A549 (cell line): ENCODE results near the gene NAA38.
"Not testable (repeated sequence)": the region's sequence is repeated elsewhere in the genome, so short reads cannot be mapped to it uniquely, and the experiment has no call there.

Experiments used
- BHLHE40 ChIP-seq: IDR thresholded peaks from 2 replicates; pipeline ENCODE4 v1.6.1; 2012; ENCODE audit warnings: low read depth, low read length, inconsistent platforms
- KDM1A ChIP-seq: fragments of 200-600 bp; sonication (generic); IDR thresholded peaks from 2 replicates; pipeline ENCODE4 v1.6.1; 2016; ENCODE audit warnings: low read depth, mild to moderate bottlenecking
- POLR2A ChIP-seq: IDR thresholded peaks from 2 replicates; pipeline ENCODE4 v1.6.1; 2012; ENCODE audit warnings: mild to moderate bottlenecking, low read length
- POLR2AphosphoS2 ChIP-seq: conservative IDR thresholded peaks from 2 replicates; pipeline ENCODE4 v1.6.1; 2012; ENCODE audit warnings: low read length, improper control_type of control experiment, inconsistent platforms
- TF ChIP-seq, protein P1 (sequence below): fragments of >200 bp; sonication (Bioruptor Twin); formaldehyde crosslinking; IDR thresholded peaks from 3 replicates; pipeline ENCODE4 v1.5.1; 2016
- TF ChIP-seq, protein P2 (sequence below): fragments of 200-600 bp; sonication (generic); IDR thresholded peaks from 2 replicates; pipeline ENCODE4 v1.6.1; 2016; ENCODE audit warnings: antibody characterized with exemption, mild to moderate bottlenecking, moderate library complexity

DNA sequence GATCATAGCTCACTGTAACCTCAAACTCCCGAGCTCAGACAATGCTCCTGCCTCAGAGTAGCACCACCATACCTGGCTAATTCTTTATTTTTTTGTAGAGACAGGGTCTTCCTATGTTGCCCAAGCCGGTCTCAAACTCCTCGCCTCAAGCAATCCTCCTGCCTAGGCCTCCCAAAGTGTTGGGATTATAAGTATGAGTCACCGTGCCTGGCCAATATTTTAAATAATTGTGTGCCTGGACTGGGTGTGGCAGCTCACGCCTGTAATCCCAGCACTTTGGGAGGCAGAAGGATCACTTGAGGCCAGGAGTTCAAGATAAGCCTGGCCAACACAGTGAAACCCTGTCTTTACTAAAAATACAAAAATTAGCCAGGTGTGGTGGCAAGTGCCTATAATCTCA, 7.0 kb upstream of the NAA38 start:
- not testable (repeated sequence) for TF ChIP-seq POLR2A, KDM1A, BHLHE40, POLR2AphosphoS2
- TF ChIP-seq, protein P1, sequence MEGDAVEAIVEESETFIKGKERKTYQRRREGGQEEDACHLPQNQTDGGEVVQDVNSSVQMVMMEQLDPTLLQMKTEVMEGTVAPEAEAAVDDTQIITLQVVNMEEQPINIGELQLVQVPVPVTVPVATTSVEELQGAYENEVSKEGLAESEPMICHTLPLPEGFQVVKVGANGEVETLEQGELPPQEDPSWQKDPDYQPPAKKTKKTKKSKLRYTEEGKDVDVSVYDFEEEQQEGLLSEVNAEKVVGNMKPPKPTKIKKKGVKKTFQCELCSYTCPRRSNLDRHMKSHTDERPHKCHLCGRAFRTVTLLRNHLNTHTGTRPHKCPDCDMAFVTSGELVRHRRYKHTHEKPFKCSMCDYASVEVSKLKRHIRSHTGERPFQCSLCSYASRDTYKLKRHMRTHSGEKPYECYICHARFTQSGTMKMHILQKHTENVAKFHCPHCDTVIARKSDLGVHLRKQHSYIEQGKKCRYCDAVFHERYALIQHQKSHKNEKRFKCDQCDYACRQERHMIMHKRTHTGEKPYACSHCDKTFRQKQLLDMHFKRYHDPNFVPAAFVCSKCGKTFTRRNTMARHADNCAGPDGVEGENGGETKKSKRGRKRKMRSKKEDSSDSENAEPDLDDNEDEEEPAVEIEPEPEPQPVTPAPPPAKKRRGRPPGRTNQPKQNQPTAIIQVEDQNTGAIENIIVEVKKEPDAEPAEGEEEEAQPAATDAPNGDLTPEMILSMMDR = not testable (repeated sequence)
- TF ChIP-seq, protein P2, sequence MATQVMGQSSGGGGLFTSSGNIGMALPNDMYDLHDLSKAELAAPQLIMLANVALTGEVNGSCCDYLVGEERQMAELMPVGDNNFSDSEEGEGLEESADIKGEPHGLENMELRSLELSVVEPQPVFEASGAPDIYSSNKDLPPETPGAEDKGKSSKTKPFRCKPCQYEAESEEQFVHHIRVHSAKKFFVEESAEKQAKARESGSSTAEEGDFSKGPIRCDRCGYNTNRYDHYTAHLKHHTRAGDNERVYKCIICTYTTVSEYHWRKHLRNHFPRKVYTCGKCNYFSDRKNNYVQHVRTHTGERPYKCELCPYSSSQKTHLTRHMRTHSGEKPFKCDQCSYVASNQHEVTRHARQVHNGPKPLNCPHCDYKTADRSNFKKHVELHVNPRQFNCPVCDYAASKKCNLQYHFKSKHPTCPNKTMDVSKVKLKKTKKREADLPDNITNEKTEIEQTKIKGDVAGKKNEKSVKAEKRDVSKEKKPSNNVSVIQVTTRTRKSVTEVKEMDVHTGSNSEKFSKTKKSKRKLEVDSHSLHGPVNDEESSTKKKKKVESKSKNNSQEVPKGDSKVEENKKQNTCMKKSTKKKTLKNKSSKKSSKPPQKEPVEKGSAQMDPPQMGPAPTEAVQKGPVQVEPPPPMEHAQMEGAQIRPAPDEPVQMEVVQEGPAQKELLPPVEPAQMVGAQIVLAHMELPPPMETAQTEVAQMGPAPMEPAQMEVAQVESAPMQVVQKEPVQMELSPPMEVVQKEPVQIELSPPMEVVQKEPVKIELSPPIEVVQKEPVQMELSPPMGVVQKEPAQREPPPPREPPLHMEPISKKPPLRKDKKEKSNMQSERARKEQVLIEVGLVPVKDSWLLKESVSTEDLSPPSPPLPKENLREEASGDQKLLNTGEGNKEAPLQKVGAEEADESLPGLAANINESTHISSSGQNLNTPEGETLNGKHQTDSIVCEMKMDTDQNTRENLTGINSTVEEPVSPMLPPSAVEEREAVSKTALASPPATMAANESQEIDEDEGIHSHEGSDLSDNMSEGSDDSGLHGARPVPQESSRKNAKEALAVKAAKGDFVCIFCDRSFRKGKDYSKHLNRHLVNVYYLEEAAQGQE = not testable (repeated sequence)
